MV-4-11 (cell line): ENCODE results near the gene GBA2.

Experiments
- DNase-seq: peaks from one replicate; lab custom pipeline; 2025; lab: John Stamatoyannopoulos, UW

GBA2 gene

GRCh38 chr9:35766997-35767396 lies 18.0 kb upstream of the GBA2 start:
- no peak for DNase-seq

- no peak for DNase-seq
Observed at GRCh38 chr9:35763803-35764202, 14.8 kb upstream of the GBA2 start.

GRCh38 chr9:35763181-35763580 lies 14.2 kb upstream of the GBA2 start:
- DNase-seq, result no peak

GRCh38 chr9:35760651-35761050 lies 11.6 kb upstream of the GBA2 start:
- DNase-seq, result no peak

- no peak for DNase-seq
Observed at GRCh38 chr9:35759795-35760194, 10.8 kb upstream of the GBA2 start.

- DNase-seq, result no peak
Observed at GRCh38 chr9:35758475-35759050, 9.5 kb upstream of the GBA2 start.

- no peak for DNase-seq
Observed at GRCh38 chr9:35757892-35758275, 8.9 kb upstream of the GBA2 start.

GRCh38 chr9:35757226-35757891 lies 8.3 kb upstream of the GBA2 start:
- DNase-seq, result no peak

- DNase-seq, result peak; percentile 22
Observed at GRCh38 chr9:35756275-35757225, 7.5 kb upstream of the GBA2 start.

- no peak for DNase-seq
Observed at GRCh38 chr9:35755071-35755470, 6.0 kb upstream of the GBA2 start.

- no peak for DNase-seq
Observed at GRCh38 chr9:35754264-35754663, 5.2 kb upstream of the GBA2 start, which contains the start of gene MSMP. Gene MSMP, minus strand, starts transcription at chr9:35754276. Its CDS starts 147 bp downstream, at chr9:35754129.

- DNase-seq, result no peak
Observed at GRCh38 chr9:35753466-35753865, 4.4 kb upstream of the GBA2 start.

- no peak for DNase-seq
Observed at GRCh38 chr9:35750256-35750531, 1.2 kb upstream of the GBA2 start.

GRCh38 chr9:35749515-35750255 lies 657 bp upstream of the GBA2 start:
- DNase-seq, result no peak

- DNase-seq, result no peak
Observed at GRCh38 chr9:35748242-35748857, 678 bp downstream of the GBA2 start.

GRCh38 chr9:35746583-35746982 lies 2.4 kb downstream of the GBA2 start:
- no peak for DNase-seq

GRCh38 chr9:35745569-35745968 lies 3.5 kb downstream of the GBA2 start:
- no peak for DNase-seq

GRCh38 chr9:35743880-35744518 lies 5.0 kb downstream of the GBA2 start:
- DNase-seq, result no peak

- DNase-seq, result peak; percentile 50
Observed at GRCh38 chr9:35743452-35743851, 5.6 kb downstream of the GBA2 start.

GRCh38 chr9:35741740-35742139 lies 7.3 kb downstream of the GBA2 start:
- peak; percentile 90 for DNase-seq

- no peak for DNase-seq
Observed at GRCh38 chr9:35740243-35740642, 8.8 kb downstream of the GBA2 start.
